ENCODE measurements around the gene C20orf204.

DNA sequence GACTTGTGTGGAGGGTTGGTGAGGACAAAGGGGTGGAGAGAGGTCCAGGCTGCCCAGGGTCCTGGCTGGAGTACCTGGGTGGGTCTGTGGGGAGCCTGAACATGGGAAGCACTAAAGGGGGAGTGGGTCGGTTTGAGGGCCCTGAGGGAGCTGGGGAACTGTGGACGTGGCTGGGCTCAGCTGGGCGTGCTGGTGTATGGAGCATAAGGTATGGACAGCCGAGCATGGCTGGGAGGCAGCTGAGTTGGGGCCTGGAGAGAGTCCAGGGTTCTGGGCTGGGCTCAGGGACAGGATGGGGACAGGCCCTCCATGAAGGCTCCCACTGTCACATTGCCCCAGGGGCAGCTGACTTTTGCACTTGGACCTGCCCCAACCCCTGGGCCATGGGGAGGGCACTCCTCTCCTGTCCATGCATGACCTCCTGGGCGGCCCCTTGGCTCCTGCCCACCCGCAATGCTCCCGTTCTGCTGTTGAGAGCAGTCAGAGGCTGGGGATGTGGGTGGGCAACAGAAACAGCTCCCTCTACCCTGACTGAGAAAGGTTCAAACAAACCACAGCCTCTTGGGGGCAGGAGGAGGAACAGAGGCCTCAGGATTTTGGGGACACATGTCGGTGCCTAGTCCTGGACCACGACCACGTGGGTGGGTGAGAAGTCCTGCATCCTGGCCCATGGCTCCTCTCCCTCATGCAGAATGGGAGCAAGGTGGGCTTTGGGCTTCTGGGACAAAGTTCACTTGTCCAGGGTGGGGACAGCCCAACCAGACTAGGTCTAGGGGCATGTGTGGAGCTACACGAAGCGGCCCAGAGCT lies 4.5 kb downstream of the C20orf204 start:
- TF ChIP-seq TCF7 (IDR thresholded peaks at IDR 0.05; ENCODE audit: borderline replicate concordance) (no peak), EZH2 (IDR thresholded peaks at IDR 0.05; ENCODE audit: borderline replicate concordance, control insufficient read depth, low read depth, low read length) (no peak), JUND (IDR thresholded peaks at IDR 0.05; ENCODE audit: low read depth, low read length) (no peak), FOXM1 (IDR thresholded peaks at IDR 0.05; ENCODE audit: low read depth, low read length) (no peak), NFIC (IDR thresholded peaks at IDR 0.05; ENCODE audit: low read depth, low read length) (no peak), TARDBP (IDR thresholded peaks at IDR 0.05; ENCODE audit: borderline replicate concordance) (no peak), NRF1 (conservative IDR thresholded peaks at IDR 0.05; ENCODE audit: low read depth, low read length) (no peak), BCL11A (IDR thresholded peaks at IDR 0.05; ENCODE audit: low read depth, low read length) (no peak), MEF2A (IDR thresholded peaks at IDR 0.05; ENCODE audit: insufficient read depth, low read depth, low read length) (no peak), POLR2AphosphoS5 (IDR thresholded peaks at IDR 0.05; ENCODE audit: low read length) (peak; percentile 26; the same call in 1 of the 2 replicates), MYC (IDR thresholded peaks at IDR 0.05; ENCODE audit: insufficient read depth, insufficient read length, insufficient replicate concordance, low read length, severe bottlenecking) (no peak)
- TF ChIP-seq, protein P1, sequence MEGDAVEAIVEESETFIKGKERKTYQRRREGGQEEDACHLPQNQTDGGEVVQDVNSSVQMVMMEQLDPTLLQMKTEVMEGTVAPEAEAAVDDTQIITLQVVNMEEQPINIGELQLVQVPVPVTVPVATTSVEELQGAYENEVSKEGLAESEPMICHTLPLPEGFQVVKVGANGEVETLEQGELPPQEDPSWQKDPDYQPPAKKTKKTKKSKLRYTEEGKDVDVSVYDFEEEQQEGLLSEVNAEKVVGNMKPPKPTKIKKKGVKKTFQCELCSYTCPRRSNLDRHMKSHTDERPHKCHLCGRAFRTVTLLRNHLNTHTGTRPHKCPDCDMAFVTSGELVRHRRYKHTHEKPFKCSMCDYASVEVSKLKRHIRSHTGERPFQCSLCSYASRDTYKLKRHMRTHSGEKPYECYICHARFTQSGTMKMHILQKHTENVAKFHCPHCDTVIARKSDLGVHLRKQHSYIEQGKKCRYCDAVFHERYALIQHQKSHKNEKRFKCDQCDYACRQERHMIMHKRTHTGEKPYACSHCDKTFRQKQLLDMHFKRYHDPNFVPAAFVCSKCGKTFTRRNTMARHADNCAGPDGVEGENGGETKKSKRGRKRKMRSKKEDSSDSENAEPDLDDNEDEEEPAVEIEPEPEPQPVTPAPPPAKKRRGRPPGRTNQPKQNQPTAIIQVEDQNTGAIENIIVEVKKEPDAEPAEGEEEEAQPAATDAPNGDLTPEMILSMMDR (IDR thresholded peaks at IDR 0.05 in 2 of 3, conservative IDR thresholded peaks at IDR 0.05 in 1 of 3; ENCODE audit: control insufficient read depth in 2 of 3, extremely low read depth in 1 of 3, insufficient read depth in 1 of 3, low read depth in 3 of 3, low read length in 3 of 3), result no peak

Measured in GM12878 (cell line).